ENCODE measurements around the gene RPL35A.
"Not testable (repeated sequence)": the region's sequence is repeated elsewhere in the genome, so short reads cannot be mapped to it uniquely, and the experiment has no call there.

RPL35A gene

DNA sequence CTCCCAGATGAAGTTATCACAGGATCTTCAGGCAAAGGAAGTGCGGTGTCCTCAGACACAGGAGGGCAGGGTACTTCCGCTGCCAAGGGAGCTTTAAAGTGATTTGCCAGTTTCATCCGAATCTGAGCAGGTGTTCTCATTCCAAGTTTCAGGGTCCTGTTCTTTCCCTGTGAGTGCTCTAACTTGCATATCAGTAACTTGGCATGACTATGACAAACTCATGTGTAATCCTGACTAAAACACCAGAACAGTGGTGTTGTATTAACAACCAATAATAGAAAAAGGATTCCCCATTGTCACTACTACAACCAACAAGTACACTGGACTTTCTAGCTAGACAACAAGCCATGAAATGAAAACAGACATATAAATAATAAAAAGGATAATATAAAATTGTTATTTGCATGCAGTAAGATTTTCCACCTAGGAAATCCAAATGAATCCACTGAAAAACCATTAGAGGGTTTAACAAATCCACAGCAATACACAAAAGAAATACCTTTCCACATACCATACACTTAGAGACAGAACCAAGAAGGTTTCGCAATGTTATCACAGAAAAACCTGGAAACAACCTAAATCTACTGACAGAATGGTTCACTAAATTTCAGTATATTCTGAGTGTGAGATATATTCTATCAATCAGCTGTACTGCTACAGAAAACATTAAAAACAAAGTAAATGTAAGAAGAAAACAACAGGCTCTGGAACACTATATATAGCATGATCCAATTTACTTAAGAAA lies 40.9 kb upstream of the RPL35A start:
- no peaks in the 10 kb centered on the region for H3K36me3 ChIP-seq (replicated peaks)
- DNase-seq: no peak
- no peak overlapping the region for H3K4me3 ChIP-seq (ENCODE audit: low read depth, low read length)
- no peaks in the 10 kb centered on the region for H3K27me3 ChIP-seq (replicated peaks)
- in situ Hi-C loops (cut with HindIII; ENCODE audit: low pct_ligation_motif_present, low sequenced_read_pairs): no loop called here
- TF ChIP-seq, protein P1, sequence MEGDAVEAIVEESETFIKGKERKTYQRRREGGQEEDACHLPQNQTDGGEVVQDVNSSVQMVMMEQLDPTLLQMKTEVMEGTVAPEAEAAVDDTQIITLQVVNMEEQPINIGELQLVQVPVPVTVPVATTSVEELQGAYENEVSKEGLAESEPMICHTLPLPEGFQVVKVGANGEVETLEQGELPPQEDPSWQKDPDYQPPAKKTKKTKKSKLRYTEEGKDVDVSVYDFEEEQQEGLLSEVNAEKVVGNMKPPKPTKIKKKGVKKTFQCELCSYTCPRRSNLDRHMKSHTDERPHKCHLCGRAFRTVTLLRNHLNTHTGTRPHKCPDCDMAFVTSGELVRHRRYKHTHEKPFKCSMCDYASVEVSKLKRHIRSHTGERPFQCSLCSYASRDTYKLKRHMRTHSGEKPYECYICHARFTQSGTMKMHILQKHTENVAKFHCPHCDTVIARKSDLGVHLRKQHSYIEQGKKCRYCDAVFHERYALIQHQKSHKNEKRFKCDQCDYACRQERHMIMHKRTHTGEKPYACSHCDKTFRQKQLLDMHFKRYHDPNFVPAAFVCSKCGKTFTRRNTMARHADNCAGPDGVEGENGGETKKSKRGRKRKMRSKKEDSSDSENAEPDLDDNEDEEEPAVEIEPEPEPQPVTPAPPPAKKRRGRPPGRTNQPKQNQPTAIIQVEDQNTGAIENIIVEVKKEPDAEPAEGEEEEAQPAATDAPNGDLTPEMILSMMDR (IDR thresholded peaks at IDR 0.05; ENCODE audit: low read depth, low read length, missing control alignments): no peak
- H3K27ac ChIP-seq: no peak overlapping the region

DNA sequence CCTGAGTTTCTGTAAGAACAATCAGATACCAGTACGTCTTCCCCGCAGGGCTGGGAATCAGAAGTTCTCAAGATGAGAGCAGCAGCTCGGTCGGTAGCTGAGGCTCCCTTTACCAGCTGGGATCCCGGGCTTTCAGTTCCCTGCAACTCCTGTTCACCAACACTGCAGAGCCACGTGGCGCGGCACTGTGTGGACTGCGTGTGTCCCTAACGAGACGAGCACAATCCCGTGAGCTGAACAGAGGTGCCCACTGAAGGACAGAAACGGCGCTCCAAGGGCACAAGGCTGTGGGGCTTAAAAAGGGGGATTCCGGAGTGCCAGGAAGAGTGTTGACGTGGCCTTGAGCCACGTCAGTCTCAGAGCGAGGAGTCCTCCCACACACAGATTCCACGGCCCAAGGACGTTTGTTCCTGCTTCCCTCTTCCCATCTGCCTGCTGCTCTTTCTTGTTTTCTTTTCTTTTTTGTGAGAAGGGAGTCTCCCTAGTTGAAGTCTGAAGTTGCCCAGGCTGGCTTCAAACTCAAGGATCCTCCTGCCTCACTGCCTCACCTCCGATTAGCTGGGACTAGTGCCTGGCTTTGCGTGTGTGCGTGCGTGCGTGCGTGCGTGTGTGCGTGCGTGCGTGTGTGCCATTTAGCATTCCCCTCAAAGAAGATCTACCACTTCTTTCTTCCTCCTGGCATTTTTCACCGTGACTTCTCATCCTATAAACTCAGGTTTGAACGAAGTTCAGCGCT lies 37.1 kb upstream of the RPL35A start:
- peak overlapping the region; percentile 31 for H3K4me3 ChIP-seq (ENCODE audit: low read depth, low read length)
- DNase-seq: peak; percentile 3
- H3K27ac ChIP-seq: no peak overlapping the region
- in situ Hi-C loops (cut with HindIII; ENCODE audit: low pct_ligation_motif_present, low sequenced_read_pairs): no loop called here
- no peaks in the 10 kb centered on the region for H3K36me3 ChIP-seq (replicated peaks)
- H3K27me3 ChIP-seq (replicated peaks): no peaks in the 10 kb centered on the region
- TF ChIP-seq, protein P1 (IDR thresholded peaks at IDR 0.05; ENCODE audit: low read depth, low read length, missing control alignments): no peak

DNA sequence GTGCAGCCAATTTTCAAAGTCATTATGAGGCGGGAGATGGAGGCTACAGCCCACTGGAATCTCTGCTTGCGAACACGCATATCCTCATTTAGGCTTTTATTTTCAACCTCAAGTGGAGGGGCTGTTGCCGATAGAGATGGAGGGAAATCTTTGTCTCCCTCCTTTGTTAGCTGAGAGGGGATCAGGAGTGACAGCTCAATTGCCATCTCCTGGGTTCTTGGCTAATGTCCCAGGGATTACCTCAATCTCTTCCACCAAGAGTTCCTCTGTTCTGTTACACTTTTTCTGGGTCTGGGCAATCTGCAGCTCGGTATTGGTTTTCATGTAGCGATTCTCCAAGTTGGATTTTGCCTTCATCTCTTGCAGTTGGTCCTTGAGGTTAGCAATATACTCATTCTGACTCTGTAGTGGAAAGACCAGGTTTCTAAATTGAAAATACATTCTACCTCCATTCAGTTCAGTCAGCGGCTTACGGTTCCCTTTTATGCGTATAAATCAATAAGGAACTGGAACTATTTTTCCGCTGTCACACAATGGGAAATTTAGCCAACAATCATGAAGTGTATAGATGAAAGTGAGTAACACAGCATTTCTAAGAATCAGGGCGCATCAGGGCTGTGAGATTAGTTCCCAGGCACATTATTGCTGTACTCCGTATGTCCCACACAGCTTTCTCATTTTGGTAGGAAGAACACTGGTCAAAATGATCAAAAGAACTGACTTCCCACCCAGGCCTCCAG lies 36.2 kb upstream of the RPL35A start:
- no peak for DNase-seq
- in situ Hi-C loops (cut with HindIII; ENCODE audit: low pct_ligation_motif_present, low sequenced_read_pairs): no loop called here
- TF ChIP-seq, protein P1 (IDR thresholded peaks at IDR 0.05; ENCODE audit: low read depth, low read length, missing control alignments): no peak

DNA sequence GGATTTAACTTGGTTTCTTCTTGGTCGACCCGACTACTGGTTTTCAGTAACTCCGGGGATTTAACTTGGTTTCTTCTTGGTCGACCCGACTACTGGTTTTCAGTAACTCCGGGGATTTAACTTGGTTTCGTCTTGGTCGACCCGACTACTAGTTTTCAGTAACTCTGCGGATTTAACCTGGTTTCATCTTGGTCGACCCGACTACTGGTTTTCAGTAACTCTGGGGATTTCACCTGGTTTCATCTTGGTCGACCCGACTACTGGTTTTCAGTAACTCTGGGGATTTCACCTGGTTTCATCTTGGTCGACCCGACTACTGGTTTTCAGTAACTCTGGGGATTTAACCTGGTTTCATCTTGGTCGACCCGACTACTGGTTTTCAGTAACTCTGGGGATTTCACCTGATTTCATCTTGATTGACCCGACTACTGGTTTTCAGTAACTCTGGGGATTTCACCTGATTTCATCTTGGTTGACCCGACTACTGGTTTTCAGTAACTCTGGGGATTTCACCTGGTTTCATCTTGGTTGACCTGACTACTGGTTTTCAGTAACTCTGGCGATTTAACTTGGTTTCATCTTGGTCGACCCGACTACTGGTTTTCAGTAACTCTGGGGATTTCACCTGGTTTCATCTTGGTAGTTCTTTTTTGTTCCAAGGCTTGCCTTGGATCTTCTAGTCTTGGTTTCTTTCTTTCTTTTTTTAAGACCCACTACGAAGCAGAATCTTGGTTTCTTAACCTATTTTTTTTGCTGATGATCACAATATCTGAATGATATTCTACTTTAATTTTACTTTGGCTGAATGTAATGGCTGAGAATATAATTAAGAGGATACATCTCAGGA lies 28.3 kb upstream of the RPL35A start:
- H3K4me3 ChIP-seq (ENCODE audit: low read depth, low read length); H3K27ac ChIP-seq; H3K27me3 ChIP-seq (replicated peaks); H3K36me3 ChIP-seq (replicated peaks); in situ Hi-C loops (cut with HindIII; ENCODE audit: low pct_ligation_motif_present, low sequenced_read_pairs); DNase-seq: not testable (repeated sequence)

More for the DNA sequence above, 36.2 kb upstream of the RPL35A start:
- H3K27ac ChIP-seq: no peak overlapping the region
- H3K36me3 ChIP-seq (replicated peaks): no peaks in the 10 kb centered on the region
- H3K27me3 ChIP-seq (replicated peaks): no peaks in the 10 kb centered on the region
- no peak overlapping the region for H3K4me3 ChIP-seq (ENCODE audit: low read depth, low read length)

DNA sequence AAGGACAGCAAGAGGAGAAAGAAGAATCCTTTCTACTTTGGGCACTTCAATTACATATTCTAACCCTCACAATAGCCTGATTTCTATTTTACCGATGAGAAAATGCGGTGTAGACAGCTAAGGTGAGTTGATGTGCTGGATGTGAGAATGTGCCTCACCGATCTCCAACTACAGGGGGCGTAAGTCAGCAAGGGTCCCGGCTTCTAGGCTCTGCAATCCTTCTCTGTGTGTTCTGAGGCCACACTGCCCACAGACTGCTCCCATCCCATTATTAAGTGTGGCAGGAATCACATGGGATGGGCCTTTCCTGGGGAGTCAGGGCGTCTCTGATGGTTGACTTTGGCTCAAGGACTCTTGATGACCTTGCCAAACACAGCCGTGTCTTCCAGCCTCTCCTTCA lies 23.6 kb upstream of the RPL35A start:
- no peaks in the 10 kb centered on the region for H3K36me3 ChIP-seq (replicated peaks)
- no peaks in the 10 kb centered on the region for H3K27me3 ChIP-seq (replicated peaks)
- no peak overlapping the region for H3K4me3 ChIP-seq (ENCODE audit: low read depth, low read length)
- in situ Hi-C loops (cut with HindIII; ENCODE audit: low pct_ligation_motif_present, low sequenced_read_pairs): no loop called here
- TF ChIP-seq, protein P1 (IDR thresholded peaks at IDR 0.05; ENCODE audit: low read depth, low read length, missing control alignments): peak; percentile 37
- no peak overlapping the region for H3K27ac ChIP-seq
- no peak for DNase-seq

DNA sequence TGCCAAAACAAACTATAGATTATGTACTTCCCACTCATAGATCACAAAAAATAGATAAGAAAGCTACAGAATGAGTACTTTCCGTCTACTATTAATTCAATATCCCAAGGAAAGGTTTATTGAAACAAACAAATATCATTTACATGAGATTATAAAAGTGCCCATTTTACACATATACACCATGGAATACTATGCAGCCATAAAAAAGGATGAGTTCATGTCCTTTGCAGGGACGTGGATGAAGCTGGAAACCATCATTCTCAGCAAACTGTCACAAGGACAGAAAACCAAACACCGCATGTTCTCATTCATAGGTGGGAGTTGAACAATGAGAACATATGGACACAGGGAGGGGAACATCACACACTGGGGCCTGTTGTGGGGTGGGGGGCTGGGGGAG lies 22.4 kb upstream of the RPL35A start:
- H3K27ac ChIP-seq; H3K36me3 ChIP-seq (replicated peaks); in situ Hi-C loops (cut with HindIII; ENCODE audit: low pct_ligation_motif_present, low sequenced_read_pairs); H3K4me3 ChIP-seq (ENCODE audit: low read depth, low read length); H3K27me3 ChIP-seq (replicated peaks); DNase-seq: not testable (repeated sequence)

Measured in brain microvascular endothelial cell (primary cell).